ENCODE results near the gene MALAT1.
A peak's percentile ranks its signal among the peaks of the same experiment; 100 is the strongest.
"Not testable (repeated sequence)": the region's sequence is repeated elsewhere in the genome, so short reads cannot be mapped to it uniquely, and the experiment has no call there.

Gene MALAT1

DNA sequence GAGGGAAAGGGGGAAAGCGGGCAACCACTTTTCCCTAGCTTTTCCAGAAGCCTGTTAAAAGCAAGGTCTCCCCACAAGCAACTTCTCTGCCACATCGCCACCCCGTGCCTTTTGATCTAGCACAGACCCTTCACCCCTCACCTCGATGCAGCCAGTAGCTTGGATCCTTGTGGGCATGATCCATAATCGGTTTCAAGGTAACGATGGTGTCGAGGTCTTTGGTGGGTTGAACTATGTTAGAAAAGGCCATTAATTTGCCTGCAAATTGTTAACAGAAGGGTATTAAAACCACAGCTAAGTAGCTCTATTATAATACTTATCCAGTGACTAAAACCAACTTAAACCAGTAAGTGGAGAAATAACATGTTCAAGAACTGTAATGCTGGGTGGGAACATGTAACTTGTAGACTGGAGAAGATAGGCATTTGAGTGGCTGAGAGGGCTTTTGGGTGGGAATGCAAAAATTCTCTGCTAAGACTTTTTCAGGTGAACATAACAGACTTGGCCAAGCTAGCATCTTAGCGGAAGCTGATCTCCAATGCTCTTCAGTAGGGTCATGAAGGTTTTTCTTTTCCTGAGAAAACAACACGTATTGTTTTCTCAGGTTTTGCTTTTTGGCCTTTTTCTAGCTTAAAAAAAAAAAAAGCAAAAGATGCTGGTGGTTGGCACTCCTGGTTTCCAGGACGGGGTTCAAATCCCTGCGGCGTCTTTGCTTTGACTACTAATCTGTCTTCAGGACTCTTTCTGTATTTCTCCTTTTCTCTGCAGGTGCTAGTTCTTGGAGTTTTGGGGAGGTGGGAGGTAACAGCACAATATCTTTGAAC, 6.8 kb downstream of the MALAT1 start:
- H3K27ac ChIP-seq: peak overlapping the region in 19 of 21 experiments; percentile 0 to 100 (median 76)
- H3K4me3 ChIP-seq: peak overlapping the region; percentile 55 to 84 (median 63)

DNA sequence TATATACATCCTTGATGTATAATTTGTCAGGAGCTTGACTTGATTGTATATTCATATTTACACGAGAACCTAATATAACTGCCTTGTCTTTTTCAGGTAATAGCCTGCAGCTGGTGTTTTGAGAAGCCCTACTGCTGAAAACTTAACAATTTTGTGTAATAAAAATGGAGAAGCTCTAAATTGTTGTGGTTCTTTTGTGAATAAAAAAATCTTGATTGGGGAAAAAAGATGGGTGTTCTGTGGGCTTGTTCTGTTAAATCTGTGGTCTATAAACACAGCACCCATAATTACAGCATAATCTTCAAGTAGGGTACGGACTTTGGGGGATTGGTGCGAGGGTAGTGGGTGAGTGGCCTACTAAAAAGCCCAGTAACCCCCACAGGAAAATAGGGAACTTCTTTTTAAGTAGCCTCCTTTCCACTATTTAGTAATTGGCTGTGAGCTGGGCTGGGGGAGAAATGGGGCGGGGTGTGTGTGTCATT, 7.5 kb downstream of the MALAT1 start:
- Histone ChIP-seq H3K4me3 (peak overlapping the region; percentile 55 to 84 (median 63)), H3K27ac (peak overlapping the region in 18 of 21 experiments; percentile 6 to 100 (median 64))

DNA sequence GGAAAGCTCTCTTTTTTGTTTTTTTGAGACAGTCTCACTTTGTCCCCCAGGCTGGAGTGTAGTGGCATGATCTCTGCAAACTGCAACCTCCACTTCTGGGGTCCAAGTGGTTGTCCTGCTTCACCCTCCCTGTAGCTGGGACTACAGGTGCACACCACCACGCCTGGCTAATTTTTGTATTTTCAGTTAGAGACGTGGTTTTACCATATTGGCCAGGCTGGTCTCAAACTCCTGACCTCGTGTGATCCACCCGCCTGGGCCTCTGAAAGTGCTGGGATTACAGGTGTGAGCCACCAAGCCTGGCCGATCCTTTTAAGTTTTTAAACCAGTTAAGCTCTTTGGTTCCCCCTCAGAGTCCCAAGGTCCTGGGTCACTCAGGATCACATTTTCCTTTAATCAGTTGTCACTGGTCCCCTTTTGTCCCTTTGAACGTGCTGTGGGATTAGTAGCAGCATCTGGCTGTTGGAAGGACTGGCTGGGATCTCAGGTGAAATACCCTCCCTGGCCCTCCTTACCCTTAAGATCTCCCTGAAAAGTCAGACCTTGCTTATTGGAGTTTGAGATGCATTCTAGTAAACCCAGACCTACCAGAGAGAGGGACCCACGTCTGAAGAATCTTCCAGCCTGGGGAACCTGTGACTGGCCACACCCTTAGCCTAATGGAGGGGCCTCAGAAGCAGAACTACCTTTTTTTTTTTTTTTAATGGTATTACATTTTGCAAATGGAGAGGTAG, 8.1 kb downstream of the MALAT1 start:
- Histone ChIP-seq H3K27ac (peak overlapping the region in 20 of 21 experiments; percentile 6 to 100 (median 74)), H3K4me3 (peak overlapping the region in 4 of 7 experiments; percentile 63 to 84 (median 78))

DNA sequence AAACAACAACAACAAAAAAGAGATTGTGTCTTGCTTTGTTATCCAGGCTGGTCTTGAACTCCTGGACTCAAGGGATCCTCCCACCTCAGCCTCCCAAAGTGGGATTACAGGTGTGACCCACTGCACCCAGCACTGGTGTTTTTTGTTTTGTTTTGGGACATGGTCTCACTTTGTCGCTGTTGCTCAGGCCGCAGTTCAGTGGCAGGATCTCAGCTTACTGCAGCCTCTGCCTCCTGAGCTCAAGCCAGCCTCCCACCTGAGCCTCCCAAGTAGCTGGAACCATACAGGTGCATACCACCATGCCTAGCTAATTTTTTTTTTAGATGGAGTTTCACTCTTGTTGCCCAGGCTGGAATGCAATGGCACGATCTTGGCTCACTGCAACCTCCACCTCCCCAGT, 13.5 kb downstream of the MALAT1 start:
- not testable (repeated sequence) for H3K4me3 ChIP-seq, H3K27ac ChIP-seq

DNA sequence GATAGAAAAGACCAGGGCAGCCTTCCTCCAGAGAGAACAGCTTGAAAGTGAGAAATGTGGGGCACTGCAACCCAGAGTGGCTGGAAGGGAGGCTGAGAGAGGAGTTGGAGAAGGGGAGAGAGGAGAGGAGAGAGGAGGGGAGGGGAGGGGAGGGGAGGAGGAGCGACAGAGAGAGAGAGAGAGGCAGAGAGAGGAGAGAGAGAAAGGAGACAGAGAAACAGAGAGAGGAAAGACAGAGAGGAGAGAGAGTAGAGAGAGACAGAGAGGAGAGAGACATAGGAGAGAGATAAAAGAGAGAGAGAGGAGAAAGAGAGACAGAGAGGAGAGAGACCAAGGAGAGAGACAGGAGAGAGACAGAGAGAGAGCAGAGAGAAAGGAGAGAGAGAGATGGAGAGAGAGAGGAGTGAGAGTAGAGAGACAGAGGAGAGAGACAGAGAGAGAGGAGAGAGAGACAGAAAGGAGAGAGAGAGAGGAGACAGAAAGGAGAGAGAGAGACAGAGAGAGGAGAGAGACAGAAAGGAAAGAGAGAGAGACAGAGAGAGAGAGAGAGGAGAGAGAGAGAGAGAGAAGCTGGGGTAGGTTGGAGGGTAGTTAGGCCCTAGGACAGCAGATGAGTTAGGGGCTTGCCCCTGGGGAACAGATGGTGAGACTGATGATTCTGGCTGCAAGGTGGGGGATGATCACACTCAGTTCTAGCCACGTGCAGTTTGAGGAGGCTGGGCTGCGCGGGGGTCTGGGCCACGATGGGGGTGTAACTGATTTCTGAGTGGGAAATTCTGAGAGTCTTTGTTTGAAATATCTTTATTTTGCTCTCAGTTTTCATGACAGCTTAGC, 17.5 kb downstream of the MALAT1 start:
- H3K4me3 ChIP-seq: no peak overlapping the region
- no peak overlapping the region for H3K27ac ChIP-seq

DNA sequence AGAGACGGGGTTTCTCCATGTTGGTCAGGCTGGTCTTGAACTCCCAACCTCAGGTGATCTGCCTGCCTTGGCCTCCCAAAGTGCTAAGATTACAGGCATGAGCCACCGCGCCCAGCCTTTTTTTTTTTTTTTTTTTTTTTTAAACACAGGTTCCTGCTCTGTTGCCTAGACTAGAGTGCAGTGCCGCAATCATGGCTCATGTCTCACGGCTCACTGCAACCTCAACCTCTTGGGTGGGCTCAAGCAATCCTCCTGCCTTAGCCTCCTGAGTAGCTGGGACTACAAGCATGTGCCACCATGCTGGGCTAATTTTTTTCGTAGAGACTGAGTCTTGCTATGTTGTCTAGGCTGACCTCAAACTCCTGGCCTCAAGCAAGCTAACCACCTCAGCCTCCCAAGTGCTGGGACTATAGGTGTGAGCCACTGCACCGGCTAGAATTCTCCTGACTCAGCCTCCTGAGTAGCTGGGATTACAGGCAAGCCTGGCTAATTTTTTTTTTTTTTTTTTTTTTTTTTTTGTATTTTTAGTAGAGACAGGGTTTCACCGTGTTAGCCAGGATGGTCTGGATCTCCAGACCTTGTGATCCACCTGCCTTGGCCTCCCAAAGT, 20.2 kb downstream of the MALAT1 start:
- not testable (repeated sequence) for H3K4me3 ChIP-seq

DNA sequence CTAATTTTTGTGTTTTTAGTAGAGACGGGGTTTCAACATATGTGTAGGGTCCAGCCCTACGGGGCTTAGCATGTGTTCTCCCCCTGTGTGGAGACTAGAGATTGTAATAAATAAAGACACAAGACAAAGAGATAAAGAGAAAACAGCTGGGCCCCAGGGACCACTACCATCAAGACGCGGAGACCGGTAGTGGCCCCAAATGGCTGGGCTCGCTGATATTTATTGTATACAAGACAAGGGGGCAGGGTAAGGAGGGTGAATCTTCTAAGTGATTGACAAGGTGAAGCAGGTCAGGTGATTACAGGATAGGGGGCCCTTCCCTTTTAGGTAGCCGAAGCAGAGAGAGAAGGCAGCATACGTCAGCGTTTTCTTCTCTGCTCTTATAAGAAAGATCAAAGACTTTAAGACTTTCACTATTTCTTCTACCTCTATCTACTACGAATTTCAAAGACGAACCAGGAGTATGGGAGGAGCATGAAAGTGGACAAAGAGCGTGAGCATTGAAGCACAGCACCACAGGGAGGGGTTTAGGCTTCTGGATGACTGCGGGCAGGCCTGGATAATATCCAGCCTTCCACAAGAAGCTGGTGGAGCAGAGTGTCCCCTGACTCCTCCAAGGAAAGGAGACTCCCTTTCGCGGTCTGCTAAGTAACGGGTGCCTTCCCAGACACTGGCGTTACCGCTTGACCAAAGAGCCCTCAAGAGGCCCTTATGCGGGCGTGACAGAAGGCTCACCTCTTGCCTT, 23.1 kb downstream of the MALAT1 start:
- H3K4me3 ChIP-seq: not testable (repeated sequence)
- peak overlapping the region in 3 of 21 experiments; percentile 29 to 73 (median 39) for H3K27ac ChIP-seq

More for the DNA sequence above, 20.2 kb downstream of the MALAT1 start:
- not testable (repeated sequence) for H3K27ac ChIP-seq

DNA sequence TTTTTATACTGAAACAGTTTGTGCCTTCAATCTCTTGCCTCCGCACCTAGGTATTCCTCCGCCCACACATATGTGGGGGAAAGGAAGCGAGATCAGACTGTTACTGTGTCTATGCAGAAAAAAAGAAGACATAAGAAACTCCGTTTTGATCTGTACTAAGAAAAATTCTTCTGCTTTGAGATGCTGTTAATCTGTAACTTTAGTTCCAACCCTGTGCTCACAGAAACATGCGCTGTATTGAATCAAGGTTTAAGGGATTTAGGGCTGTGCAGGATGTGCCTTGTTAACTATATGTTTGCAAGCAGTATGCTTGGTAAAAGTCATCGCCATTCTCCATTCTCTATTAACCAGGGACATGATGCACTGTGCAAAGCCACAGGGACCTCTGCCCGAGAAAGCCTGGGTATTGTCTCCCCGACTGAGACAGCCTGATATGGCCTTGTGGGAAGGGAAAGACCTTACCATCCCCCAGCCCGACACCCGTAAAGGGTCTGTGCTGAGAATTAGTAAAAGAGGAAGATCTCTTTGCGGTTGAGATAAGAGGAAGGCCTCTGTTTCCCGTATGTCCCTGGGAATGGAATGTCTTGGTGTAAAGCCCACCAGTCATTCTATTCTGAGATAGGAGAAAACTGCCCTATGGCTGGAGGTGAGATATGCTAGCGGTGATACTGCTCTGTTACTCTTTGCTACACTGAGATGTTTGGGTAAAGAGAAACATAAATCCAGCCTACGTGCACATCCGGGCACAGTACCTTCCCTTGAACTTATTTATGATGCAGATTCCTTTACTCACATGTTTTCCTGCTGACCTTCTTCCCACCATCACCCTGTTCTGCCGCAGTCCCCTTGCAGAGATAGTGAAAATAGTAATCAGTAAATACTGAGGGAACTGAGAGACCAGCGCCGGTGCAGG, 24.1 kb downstream of the MALAT1 start:
- H3K27ac ChIP-seq: peak overlapping the region in 12 of 21 experiments; percentile 11 to 80 (median 48)
- H3K4me3 ChIP-seq: not testable (repeated sequence)

DNA sequence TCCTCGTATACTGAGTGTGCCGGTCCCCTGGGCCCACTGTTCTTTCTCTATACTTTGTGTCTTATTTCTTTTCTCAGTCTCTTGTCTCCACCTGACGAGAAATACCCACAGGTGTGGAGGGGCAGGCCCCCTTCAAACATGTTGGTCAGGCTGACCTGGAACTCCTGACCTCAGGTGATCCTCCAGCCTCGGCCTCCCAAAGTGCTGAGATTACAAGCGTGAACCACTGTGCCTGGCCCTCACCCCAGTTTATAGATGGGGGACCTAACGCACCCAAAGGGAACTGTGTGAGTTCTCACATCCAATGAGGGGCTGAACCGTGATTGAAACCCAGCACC, 24.8 kb downstream of the MALAT1 start:
- H3K4me3 ChIP-seq: not testable (repeated sequence)
- H3K27ac ChIP-seq: peak overlapping the region in 13 of 21 experiments; percentile 11 to 80 (median 48)

DNA sequence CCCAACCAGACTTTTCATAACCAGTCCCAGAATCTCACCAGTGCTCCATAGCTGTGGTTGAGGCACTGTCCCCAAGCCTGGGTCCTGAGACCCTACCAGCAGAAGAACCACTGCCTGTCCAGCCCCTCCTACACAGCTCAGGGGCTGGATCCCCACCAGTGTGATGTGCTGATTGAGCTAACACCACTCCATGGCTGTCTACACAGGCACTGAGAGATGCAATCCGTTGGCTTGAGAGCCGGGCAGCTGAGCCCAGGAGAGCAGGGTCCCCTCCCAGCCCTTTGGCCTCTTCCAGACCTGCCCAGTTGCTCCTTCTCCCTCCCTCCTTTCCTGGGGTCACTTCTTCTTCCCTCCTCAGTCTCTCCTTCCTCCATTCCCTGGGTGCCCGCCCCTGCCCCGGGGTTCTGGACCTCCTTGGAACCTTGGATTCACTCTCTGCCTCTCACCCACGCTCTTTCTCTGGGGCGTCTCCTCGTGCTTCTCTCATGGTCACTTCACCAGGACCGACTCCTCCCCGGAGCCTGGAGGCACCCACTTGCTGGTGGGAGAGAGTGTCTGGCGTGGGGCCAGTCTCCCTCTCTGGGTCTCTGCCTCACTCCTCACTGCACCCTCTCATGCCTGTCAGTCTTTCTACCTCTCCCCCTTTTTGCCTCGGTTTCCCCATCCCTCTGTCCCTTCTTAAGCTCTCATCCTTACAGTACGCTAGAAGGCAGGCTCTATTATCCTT, 25.3 kb downstream of the MALAT1 start:
- peak overlapping the region in 4 of 7 experiments; percentile 4 to 99 (median 14) for H3K4me3 ChIP-seq
- peak overlapping the region in 18 of 21 experiments; percentile 10 to 80 (median 48) for H3K27ac ChIP-seq

DNA sequence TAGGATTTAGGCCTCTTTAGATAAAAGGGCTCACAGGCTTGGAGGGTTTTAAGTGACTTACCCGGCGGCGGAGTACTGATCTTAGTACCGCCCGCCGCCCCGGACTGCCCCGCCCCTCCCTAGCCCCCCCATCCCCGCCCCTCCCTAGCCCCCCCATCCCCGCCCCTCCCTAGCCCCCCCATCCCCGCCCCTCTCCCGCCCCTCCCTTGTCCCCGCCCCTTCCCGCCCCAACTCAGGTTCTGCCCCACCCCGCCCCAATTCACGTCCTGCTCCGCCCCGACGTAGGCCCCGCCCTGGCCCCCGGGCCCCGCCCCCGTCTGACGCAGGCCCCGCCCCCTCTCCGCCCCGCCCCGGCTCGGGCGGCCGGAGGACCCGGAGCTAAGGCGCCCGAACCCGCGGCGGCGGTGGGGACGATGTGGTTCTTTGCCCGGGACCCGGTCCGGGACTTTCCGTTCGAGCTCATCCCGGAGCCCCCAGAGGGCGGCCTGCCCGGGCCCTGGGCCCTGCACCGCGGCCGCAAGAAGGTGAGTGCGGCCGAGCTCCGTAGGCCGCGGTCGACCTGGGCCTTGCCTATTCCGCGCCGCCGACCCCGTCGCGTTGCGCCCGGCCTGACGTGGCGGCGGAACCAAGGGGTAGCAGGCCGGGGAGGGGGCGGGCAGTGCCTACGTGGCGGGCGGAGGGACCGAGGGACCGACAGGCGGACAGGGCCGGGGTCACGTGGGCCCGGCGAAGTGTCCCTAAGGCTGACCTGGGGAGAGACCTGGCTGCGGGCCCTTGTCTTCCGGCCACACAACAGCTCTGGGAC, 26.1 kb downstream of the MALAT1 start, which contains the start of gene SCYL1:
Gene SCYL1, plus strand, starts transcription at position 343 of the 805 bp plus-strand sequence. Its CDS starts 71 bp downstream, at position 414.
- Histone ChIP-seq H3K4me3 (peak within 1 kb of the TSS; percentile 80 to 100 (median 96)), H3K27ac (peak within 1 kb of the TSS; percentile 77 to 98 (median 94))

DNA sequence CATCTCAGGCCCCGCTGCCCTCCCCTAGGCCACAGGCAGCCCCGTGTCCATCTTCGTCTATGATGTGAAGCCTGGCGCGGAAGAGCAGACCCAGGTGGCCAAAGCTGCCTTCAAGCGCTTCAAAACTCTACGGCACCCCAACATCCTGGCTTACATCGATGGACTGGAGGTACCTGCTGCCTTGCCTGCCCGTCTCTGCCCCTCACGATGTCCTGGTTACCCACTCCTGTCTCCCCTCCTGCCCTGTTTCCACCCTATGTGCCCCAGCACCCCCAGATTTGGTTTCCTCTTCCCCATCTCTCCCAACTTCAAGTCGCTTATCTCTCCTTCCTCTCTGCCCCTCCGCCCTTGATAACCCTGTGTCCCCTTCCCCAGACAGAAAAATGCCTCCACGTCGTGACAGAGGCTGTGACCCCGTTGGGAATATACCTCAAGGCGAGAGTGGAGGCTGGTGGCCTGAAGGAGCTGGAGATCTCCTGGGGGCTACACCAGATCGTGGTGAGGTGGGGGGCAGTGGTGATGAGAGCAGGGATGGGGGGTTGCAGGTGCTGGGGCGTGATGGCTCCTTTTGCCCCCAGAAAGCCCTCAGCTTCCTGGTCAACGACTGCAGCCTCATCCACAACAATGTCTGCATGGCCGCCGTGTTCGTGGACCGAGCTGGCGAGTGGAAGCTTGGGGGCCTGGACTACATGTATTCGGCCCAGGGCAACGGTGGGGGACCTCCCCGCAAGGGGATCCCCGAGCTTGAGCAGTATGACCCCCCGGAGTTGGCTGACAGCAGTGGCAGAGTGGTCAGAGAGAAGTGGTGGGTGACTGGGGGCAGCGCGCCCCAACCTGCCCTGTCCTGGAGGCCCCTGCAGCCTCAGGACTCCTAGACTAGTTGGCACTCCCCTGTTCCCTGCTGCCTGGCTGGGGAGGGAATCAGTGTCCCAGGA, 27.0 kb downstream of the MALAT1 start:
- peak overlapping the region; percentile 77 to 98 (median 94) for H3K27ac ChIP-seq
- H3K4me3 ChIP-seq: peak overlapping the region; percentile 80 to 100 (median 96)

DNA sequence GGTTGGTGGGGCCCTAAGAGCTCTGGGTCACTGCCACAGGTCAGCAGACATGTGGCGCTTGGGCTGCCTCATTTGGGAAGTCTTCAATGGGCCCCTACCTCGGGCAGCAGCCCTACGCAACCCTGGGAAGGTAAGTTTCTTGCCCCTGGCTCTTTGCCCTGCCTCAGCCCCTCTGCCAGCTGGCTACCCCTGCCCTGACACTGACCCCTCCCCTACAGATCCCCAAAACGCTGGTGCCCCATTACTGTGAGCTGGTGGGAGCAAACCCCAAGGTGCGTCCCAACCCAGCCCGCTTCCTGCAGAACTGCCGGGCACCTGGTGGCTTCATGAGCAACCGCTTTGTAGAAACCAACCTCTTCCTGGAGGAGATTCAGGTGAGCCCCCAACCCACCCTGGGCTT, 27.9 kb downstream of the MALAT1 start:
- Histone ChIP-seq H3K27ac (peak overlapping the region in 2 of 21 experiments; percentile 26 to 36), H3K4me3 (no peak overlapping the region)

DNA sequence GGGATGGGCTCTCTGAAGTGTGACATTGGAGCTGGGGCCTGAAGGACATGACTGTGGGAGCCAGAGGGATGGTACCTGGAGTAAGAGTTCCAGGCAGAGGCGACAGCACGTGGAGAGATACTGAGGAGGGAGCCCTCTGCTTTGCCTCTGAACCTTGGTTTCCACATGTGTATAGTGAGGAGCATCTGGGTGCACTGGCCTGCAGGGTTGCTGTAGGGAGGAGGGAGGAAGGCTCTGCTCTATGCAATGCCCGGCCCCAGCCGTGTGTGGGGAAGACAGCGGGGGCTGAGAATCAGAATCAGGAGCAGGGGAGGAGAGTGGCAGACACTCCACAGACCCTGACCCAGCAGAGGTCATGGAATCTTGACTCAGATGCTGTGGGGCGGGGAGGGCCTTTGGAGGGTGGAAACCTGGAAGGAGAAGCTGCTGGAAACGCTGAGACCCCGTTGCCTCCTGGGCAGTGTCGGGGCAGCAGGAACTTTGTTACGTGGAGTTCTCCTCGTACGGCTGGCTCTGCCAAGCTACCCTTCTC, 30.0 kb downstream of the MALAT1 start:
- no peak overlapping the region for H3K4me3 ChIP-seq
- peak overlapping the region in 1 of 21 experiments; percentile 7 for H3K27ac ChIP-seq

Measured in skin epidermis (tissue), 12 donors.